Measurements from ENCODE around the gene AFMID. TPM values are rescaled to one million over a fixed set of nuclear protein-coding genes. Genes with fewer than 3 reads are reported as not detected.

AFMID gene
- total and polyA plus RNA-seq, 9 of the 15 experiments (the other 6 are each of a cell fraction or from before 2014, with no cell fraction given): 62.1 to 188 (median 74.4) TPM

DNA sequence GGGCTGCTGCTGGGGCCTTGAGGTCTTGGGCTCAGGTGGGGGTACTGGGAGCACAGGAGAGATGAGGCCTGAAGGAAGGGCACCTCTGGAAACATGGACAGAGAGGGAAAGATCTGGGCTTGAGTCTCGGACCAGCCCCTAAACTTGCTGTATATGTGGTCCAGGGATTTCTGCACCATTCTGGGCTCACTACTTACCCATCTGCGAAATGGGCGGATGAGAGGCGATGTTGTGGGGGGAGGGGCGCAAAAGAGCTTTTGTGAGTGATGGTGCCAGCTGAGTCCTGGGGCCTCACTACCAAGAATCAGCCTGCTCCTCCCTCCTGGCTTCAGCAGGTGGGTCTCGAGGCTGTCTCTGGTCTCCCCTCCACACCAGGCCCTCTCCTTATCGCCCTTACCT, 40.7 kb upstream of the AFMID start:
- BruUV-seq (replicated peaks): no TSS peak
- peak overlapping the region; percentile 89 for H3K4me2 ChIP-seq (ENCODE audit: insufficient read depth, low read length)
- ChIA-PET POLR2A (interaction anchor here (0.7 to 0.9 kb wide), 2 partner anchors 11 to 593 kb away, joined by 3 read pairs; no protein-coding TSS in a partner anchor), CTCF (ENCODE audit: low intra/inter-chr PET ratio) (no interaction called here)
- H3K9me1 ChIP-seq (ENCODE audit: control insufficient read depth, insufficient read depth, low read length): peaks cover 2% of the 10 kb centered on the region
- H3K4me3 ChIP-seq: peak overlapping the region; percentile 38
- no peak for FAIRE-seq
- no peaks in the 10 kb centered on the region for H4K20me1 ChIP-seq (replicated peaks; ENCODE audit: control insufficient read depth, insufficient read depth, low read length)
- H3K27me3 ChIP-seq (ENCODE audit: control insufficient read depth in 2 of 2, insufficient read depth in 2 of 2, low read length in 2 of 2): no peaks in the 10 kb centered on the region
- in situ Hi-C loops (cut with MboI) (no loop called here), intact Hi-C loops (cut with micrococcal nuclease) (loop anchor here (1.0 kb wide), 1 partner anchor 18 kb away; no protein-coding TSS in a partner anchor)
- H3K79me2 ChIP-seq (ENCODE audit: control insufficient read depth, insufficient read depth, low read length): peaks cover 25% of the 10 kb centered on the region
- H3K4me1 ChIP-seq (replicated peaks in 1 of 2; ENCODE audit: control insufficient read depth in 2 of 2, insufficient read depth in 2 of 2, low read length in 2 of 2): peaks cover 52 to 93% of the 10 kb centered on the region in 2 experiments
- ATAC-seq: no peak
- no peaks in the 10 kb centered on the region for H3K9me3 ChIP-seq (replicated peaks; ENCODE audit: control insufficient read depth, insufficient read depth, low read depth, low read length)
- H2AFZ ChIP-seq (ENCODE audit: low read depth, low read length): peak overlapping the region; percentile 60
- H3K9ac ChIP-seq (ENCODE audit: insufficient read depth in 1 of 2, low read depth in 2 of 2, low read length in 2 of 2): peak overlapping the region; percentile 72 to 88
- H3K36me3 ChIP-seq (ENCODE audit: control insufficient read depth, insufficient read depth, low read length): no peaks in the 10 kb centered on the region
- peak overlapping the region; percentile 85 for H3K27ac ChIP-seq (ENCODE audit: extremely low read depth, low read depth, low read length)
- 29% methylated on average over 7 of the region's 7 CpGs for WGBS (ENCODE audit: insufficient coverage, low coverage, missing lambda C conversion rate)
- peak in 1 of 4 experiments; percentile 27 for DNase-seq (ENCODE audit: extremely low read depth in 1 of 4, low spot score in 3 of 4)
- TF ChIP-seq RBFOX2 (IDR thresholded peaks at IDR 0.05; ENCODE audit: low read depth, low read length) (no peak), CBX3 (IDR thresholded peaks at IDR 0.05; ENCODE audit: borderline replicate concordance in 1 of 2, low read length in 2 of 2) (peak in 1 of 2 experiments; percentile 82; a peak in 2 of 3 replicates), MEF2A (IDR thresholded peaks at IDR 0.05; ENCODE audit: control insufficient read depth, low read depth, low read length) (no peak), MAFG (tag; conservative IDR thresholded peaks at IDR 0.05) (no peak), ZNF133 (CRISPR knock-in tag; IDR thresholded peaks at IDR 0.05) (no peak), SMAD4 (CRISPR knock-in tag; conservative IDR thresholded peaks at IDR 0.05) (no peak), ZNF121 (CRISPR knock-in tag; conservative IDR thresholded peaks at IDR 0.05) (peak; percentile 56), ZFX (CRISPR knock-in tag; IDR thresholded peaks at IDR 0.05) (peak; percentile 7; the same call in 1 of the 2 replicates), HDAC2 (IDR thresholded peaks at IDR 0.05) (peak; percentile 98), CBX1 (IDR thresholded peaks at IDR 0.05; ENCODE audit: low read depth) (peak; percentile 96), ARNT (IDR thresholded peaks at IDR 0.05) (0 out of 4 replicates have a peak, but pooled peaks of 1 of the 2 experiments have one; percentile 40), HDGF (IDR thresholded peaks at IDR 0.05) (peak; percentile 92), FOXP1 (CRISPR knock-in tag; IDR thresholded peaks at IDR 0.05) (0 out of 2 replicates have a peak, but pooled peaks have one; percentile 7), EP400 (IDR thresholded peaks at IDR 0.05) (no peak), TAL1 (IDR thresholded peaks at IDR 0.05) (no peak)
- TF ChIP-seq, protein P1, sequence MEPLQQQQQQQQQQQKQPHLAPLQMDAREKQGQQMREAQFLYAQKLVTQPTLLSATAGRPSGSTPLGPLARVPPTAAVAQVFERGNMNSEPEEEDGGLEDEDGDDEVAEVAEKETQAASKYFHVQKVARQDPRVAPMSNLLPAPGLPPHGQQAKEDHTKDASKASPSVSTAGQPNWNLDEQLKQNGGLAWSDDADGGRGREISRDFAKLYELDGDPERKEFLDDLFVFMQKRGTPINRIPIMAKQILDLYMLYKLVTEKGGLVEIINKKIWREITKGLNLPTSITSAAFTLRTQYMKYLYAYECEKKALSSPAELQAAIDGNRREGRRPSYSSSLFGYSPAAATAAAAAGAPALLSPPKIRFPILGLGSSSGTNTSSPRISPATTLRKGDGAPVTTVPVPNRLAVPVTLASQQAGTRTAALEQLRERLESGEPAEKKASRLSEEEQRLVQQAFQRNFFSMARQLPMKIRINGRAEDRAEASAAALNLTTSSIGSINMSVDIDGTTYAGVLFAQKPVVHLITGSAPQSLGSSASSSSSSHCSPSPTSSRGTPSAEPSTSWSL (CRISPR knock-in tag; IDR thresholded peaks at IDR 0.05; ENCODE audit: borderline replicate concordance): no peak
- TF ChIP-seq, protein P2, sequence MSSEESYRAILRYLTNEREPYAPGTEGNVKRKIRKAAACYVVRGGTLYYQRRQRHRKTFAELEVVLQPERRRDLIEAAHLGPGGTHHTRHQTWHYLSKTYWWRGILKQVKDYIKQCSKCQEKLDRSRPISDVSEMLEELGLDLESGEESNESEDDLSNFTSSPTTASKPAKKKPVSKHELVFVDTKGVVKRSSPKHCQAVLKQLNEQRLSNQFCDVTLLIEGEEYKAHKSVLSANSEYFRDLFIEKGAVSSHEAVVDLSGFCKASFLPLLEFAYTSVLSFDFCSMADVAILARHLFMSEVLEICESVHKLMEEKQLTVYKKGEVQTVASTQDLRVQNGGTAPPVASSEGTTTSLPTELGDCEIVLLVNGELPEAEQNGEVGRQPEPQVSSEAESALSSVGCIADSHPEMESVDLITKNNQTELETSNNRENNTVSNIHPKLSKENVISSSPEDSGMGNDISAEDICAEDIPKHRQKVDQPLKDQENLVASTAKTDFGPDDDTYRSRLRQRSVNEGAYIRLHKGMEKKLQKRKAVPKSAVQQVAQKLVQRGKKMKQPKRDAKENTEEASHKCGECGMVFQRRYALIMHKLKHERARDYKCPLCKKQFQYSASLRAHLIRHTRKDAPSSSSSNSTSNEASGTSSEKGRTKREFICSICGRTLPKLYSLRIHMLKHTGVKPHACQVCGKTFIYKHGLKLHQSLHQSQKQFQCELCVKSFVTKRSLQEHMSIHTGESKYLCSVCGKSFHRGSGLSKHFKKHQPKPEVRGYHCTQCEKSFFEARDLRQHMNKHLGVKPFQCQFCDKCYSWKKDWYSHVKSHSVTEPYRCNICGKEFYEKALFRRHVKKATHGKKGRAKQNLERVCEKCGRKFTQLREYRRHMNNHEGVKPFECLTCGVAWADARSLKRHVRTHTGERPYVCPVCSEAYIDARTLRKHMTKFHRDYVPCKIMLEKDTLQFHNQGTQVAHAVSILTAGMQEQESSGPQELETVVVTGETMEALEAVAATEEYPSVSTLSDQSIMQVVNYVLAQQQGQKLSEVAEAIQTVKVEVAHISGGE (CRISPR knock-in tag; IDR thresholded peaks at IDR 0.05): 0 out of 6 replicates have a peak, but pooled peaks of 1 of the 3 experiments have one; percentile 16
